ENCODE measurements around the gene COPB2. TPM values are rescaled to one million over a fixed set of nuclear protein-coding genes. Genes with fewer than 3 reads are reported as not detected.

Gene COPB2
- total RNA-seq, 1 experiment from 2014 or later = 95.8 TPM

GRCh38 chr3:139355891-139356290 lies 33.6 kb downstream of the COPB2 start:
- ChIA-PET CTCF (no interaction called here), POLR2A (ENCODE audit: unreplicated experiment) (no interaction called here)
- H3K4me1 ChIP-seq (ENCODE audit: insufficient read depth, low read length) = no peaks in the 10 kb centered on the region
- peaks cover 6% of the 10 kb centered on the region; the same call in 1 of the 2 replicates for H4K20me1 ChIP-seq (ENCODE audit: low read length)
- no peaks in the 10 kb centered on the region for H3K27me3 ChIP-seq (ENCODE audit: low read length)
- no peak overlapping the region for H2AFZ ChIP-seq (ENCODE audit: low read length)
- no peak overlapping the region for H3K4me2 ChIP-seq (ENCODE audit: low read length)
- no peaks in the 10 kb centered on the region for H3F3A ChIP-seq (ENCODE audit: low read length, unreplicated experiment)
- intact Hi-C loops (cut with micrococcal nuclease) = no loop called here
- no peak overlapping the region for H3K27ac ChIP-seq (ENCODE audit: low read length)
- TF ChIP-seq EZH2 (IDR thresholded peaks at IDR 0.05; ENCODE audit: low read length, unreplicated experiment) (no peak), EZH2phosphoT487 (IDR thresholded peaks at IDR 0.05; ENCODE audit: borderline replicate concordance, low read length) (no peak)
- TF ChIP-seq, protein P1, sequence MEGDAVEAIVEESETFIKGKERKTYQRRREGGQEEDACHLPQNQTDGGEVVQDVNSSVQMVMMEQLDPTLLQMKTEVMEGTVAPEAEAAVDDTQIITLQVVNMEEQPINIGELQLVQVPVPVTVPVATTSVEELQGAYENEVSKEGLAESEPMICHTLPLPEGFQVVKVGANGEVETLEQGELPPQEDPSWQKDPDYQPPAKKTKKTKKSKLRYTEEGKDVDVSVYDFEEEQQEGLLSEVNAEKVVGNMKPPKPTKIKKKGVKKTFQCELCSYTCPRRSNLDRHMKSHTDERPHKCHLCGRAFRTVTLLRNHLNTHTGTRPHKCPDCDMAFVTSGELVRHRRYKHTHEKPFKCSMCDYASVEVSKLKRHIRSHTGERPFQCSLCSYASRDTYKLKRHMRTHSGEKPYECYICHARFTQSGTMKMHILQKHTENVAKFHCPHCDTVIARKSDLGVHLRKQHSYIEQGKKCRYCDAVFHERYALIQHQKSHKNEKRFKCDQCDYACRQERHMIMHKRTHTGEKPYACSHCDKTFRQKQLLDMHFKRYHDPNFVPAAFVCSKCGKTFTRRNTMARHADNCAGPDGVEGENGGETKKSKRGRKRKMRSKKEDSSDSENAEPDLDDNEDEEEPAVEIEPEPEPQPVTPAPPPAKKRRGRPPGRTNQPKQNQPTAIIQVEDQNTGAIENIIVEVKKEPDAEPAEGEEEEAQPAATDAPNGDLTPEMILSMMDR (conservative IDR thresholded peaks at IDR 0.05; ENCODE audit: low read depth, low read length) = no peak
- ATAC-seq (no peak), DNase-seq (no peak)
- no peak overlapping the region for H3K4me3 ChIP-seq (ENCODE audit: low read length)
- BruUV-seq (replicated peaks) = no TSS peak
- H3K9me2 ChIP-seq (replicated peaks; ENCODE audit: low read length) = no peaks in the 10 kb centered on the region
- H3K36me3 ChIP-seq (ENCODE audit: low read depth, low read length) = peaks cover 52% of the 10 kb centered on the region
- H3K9me3 ChIP-seq (ENCODE audit: low read length) = no peaks in the 10 kb centered on the region
- H3K9ac ChIP-seq (ENCODE audit: low read length) = no peak overlapping the region
- H3K79me2 ChIP-seq (ENCODE audit: low read length) = no peaks in the 10 kb centered on the region

- H4K20me1 ChIP-seq (ENCODE audit: low read length) = peaks cover 6% of the 10 kb centered on the region; the same call in 1 of the 2 replicates
- ChIA-PET POLR2A (ENCODE audit: unreplicated experiment) (no interaction called here), CTCF (no interaction called here)
- H3K4me3 ChIP-seq (ENCODE audit: low read length) = no peak overlapping the region
- DNase-seq = no peak
- H3K36me3 ChIP-seq (ENCODE audit: low read depth, low read length) = peaks cover 50% of the 10 kb centered on the region
- intact Hi-C loops (cut with micrococcal nuclease) = no loop called here
- no peak overlapping the region for H3K27ac ChIP-seq (ENCODE audit: low read length)
- ATAC-seq = no peak
- H3K9ac ChIP-seq (ENCODE audit: low read length) = no peak overlapping the region
- H3K9me2 ChIP-seq (replicated peaks; ENCODE audit: low read length) = no peaks in the 10 kb centered on the region
- no peaks in the 10 kb centered on the region for H3K27me3 ChIP-seq (ENCODE audit: low read length)
- no peaks in the 10 kb centered on the region for H3K4me1 ChIP-seq (ENCODE audit: insufficient read depth, low read length)
- no peaks in the 10 kb centered on the region for H3F3A ChIP-seq (ENCODE audit: low read length, unreplicated experiment)
- BruUV-seq (replicated peaks) = no TSS peak
- TF ChIP-seq, protein P1 (conservative IDR thresholded peaks at IDR 0.05; ENCODE audit: low read depth, low read length) = no peak
- no peak for TF ChIP-seq EZH2phosphoT487 (IDR thresholded peaks at IDR 0.05; ENCODE audit: borderline replicate concordance, low read length)
- no peak for TF ChIP-seq EZH2 (IDR thresholded peaks at IDR 0.05; ENCODE audit: low read length, unreplicated experiment)
- H3K4me2 ChIP-seq (ENCODE audit: low read length) = no peak overlapping the region
- no peaks in the 10 kb centered on the region for H3K79me2 ChIP-seq (ENCODE audit: low read length)
- no peak overlapping the region for H2AFZ ChIP-seq (ENCODE audit: low read length)
- H3K9me3 ChIP-seq (ENCODE audit: low read length) = no peaks in the 10 kb centered on the region
Measured at GRCh38 chr3:139355476-139355875, 34.0 kb downstream of the COPB2 start.

DNA sequence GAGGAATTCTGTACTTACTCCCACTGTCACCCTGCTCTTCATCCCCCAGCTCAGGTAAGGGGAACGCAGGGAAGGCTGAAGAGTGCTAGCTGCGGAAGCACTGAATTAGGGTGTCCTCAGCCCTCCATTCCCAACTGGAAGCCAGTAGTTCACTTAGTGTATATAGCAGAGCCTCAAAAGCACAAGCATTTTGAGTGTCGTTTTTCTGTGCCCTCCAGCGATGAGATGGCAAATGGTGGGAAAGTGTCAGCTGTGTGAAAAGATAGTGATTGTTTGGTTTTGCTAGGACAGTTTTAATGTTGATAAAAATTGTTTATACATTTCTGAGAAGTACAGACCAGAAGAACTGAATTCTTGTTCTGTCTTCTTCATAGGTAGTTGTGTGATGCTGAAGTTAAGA lies 34.8 kb downstream of the COPB2 start:
- H4K20me1 ChIP-seq (ENCODE audit: low read length) = peaks cover 6% of the 10 kb centered on the region; the same call in 1 of the 2 replicates
- peaks cover 47% of the 10 kb centered on the region for H3K36me3 ChIP-seq (ENCODE audit: low read depth, low read length)
- ChIA-PET POLR2A (ENCODE audit: unreplicated experiment) (no interaction called here), CTCF (interaction anchor here (0.8 to 1.9 kb wide), 4 partner anchors 8 to 35 kb away, joined by 3 to 7 read pairs (median 4); no protein-coding TSS in a partner anchor)
- no peaks in the 10 kb centered on the region for H3K27me3 ChIP-seq (ENCODE audit: low read length)
- no peaks in the 10 kb centered on the region for H3K79me2 ChIP-seq (ENCODE audit: low read length)
- no peak overlapping the region for H3K9ac ChIP-seq (ENCODE audit: low read length)
- BruUV-seq (replicated peaks) = no TSS peak
- no peak overlapping the region for H2AFZ ChIP-seq (ENCODE audit: low read length)
- ATAC-seq = no peak
- H3K27ac ChIP-seq (ENCODE audit: low read length) = no peak overlapping the region
- H3F3A ChIP-seq (ENCODE audit: low read length, unreplicated experiment) = no peaks in the 10 kb centered on the region
- no peaks in the 10 kb centered on the region for H3K9me3 ChIP-seq (ENCODE audit: low read length)
- H3K4me3 ChIP-seq (ENCODE audit: low read length) = no peak overlapping the region
- H3K4me1 ChIP-seq (ENCODE audit: insufficient read depth, low read length) = no peaks in the 10 kb centered on the region
- H3K9me2 ChIP-seq (replicated peaks; ENCODE audit: low read length) = no peaks in the 10 kb centered on the region
- no peak overlapping the region for H3K4me2 ChIP-seq (ENCODE audit: low read length)
- intact Hi-C loops (cut with micrococcal nuclease) = no loop called here
- DNase-seq = no peak
- no peak for TF ChIP-seq EZH2phosphoT487 (IDR thresholded peaks at IDR 0.05; ENCODE audit: borderline replicate concordance, low read length)
- TF ChIP-seq, protein P1 (conservative IDR thresholded peaks at IDR 0.05; ENCODE audit: low read depth, low read length) = no peak
- TF ChIP-seq EZH2 (IDR thresholded peaks at IDR 0.05; ENCODE audit: low read length, unreplicated experiment) = no peak

All from PC-3 (cell line).